ENCODE data around the gene FMO2. TPM values are rescaled to one million over a fixed set of nuclear protein-coding genes. Genes with fewer than 3 reads are reported as not detected.
A peak's percentile ranks its signal among the peaks of the same experiment; 100 is the strongest.

FMO2 gene
- total and polyA plus RNA-seq, 2 experiments from 2014 or later = not detected

DNA sequence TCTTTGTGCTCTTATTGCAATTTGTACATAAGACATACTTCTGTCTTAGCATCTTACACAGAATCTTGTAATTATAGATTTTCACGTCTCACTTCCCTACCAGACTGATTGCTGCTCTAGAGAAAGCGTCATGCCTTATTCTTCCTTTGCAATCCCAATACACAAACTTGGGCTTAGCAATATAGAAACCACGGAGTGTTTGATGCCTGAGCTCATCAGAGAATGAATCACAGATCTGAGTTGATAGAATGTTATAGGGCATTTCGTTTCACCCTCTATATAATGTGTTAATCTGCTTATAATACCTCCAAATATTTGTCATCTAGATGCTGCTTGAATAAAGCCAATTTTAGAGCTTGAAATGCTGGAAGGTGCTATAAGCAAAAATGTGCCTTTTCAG is 69.8 kb downstream of the FMO2 start:
- TF ChIP-seq EZH2 (IDR thresholded peaks at IDR 0.05; ENCODE audit: insufficient read depth, poor library complexity, severe bottlenecking) (no peak), EZH2phosphoT487 (IDR thresholded peaks at IDR 0.05; ENCODE audit: insufficient read depth, low read depth) (no peak)
- Histone ChIP-seq H3K4me1 (ENCODE audit: insufficient read depth) (no peaks in the 10 kb centered on the region; the same call in 1 of the 2 replicates), H2AFZ (no peak overlapping the region), H3K79me2 (ENCODE audit: insufficient read depth) (no peaks in the 10 kb centered on the region), H3K27me3 (replicated peaks; ENCODE audit: insufficient read depth) (peaks cover 22% of the 10 kb centered on the region), H3K36me3 (ENCODE audit: low read depth) (no peaks in the 10 kb centered on the region), H3K9me2 (ENCODE audit: insufficient read depth) (no peaks in the 10 kb centered on the region), H3K27ac (no peak overlapping the region), H3K9ac (no peak overlapping the region), H3K9me3 (ENCODE audit: low read depth) (no peaks in the 10 kb centered on the region), H3K4me3 (no peak overlapping the region), H3K4me2 (ENCODE audit: unreplicated experiment) (no peak overlapping the region), H4K20me1 (ENCODE audit: insufficient read depth) (no peaks in the 10 kb centered on the region), H3F3A (ENCODE audit: insufficient read depth) (no peaks in the 10 kb centered on the region)
- peak; percentile 50 for DNase-seq
- in situ Hi-C loops (cut with MboI) = no loop called here
- WGBS, 2 experiments (ENCODE audit: low coverage in 1 of 2, low lambda C conversion rate in 2 of 2, missing lambda C conversion rate in 2 of 2) = 25 to 28% methylated on average over 4 of the region's 4 CpGs

DNA sequence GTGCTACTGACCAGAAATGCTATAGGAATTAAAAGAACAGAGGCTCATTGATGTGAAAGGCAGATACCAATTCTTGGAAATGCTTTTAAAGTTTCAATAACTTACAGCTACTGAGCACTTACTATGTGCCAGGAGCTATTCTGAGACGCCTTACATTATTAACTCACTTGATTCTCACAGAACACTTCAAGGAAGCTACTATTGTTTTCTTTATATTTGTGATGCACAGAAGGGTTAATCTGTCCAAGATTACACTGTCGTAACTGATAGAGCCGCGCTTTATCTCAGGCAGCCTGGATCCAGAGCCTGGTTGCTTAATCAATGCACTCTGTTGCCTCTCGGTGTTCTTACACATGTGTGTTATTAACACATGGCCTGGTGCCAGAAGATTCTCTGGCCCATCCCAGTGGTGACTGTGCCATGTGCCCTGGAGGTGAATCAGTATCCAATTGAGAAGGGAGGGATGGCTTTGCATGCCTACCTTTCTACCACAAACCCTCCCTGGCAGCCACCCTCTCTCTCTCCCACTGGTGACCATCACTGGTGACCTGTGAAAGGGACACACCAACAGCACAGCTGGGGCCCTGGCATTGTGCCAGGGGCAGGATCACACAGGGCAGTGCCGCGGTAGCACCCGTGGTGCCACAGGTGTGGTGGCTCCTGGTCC is 72.0 kb downstream of the FMO2 start:
- Histone ChIP-seq H3K9me3 (ENCODE audit: low read depth) (no peaks in the 10 kb centered on the region), H3K79me2 (ENCODE audit: insufficient read depth) (no peaks in the 10 kb centered on the region), H3K27me3 (replicated peaks; ENCODE audit: insufficient read depth) (peaks cover 9% of the 10 kb centered on the region; the same call in 1 of the 2 replicates), H3K9me2 (ENCODE audit: insufficient read depth) (no peaks in the 10 kb centered on the region), H2AFZ (no peak overlapping the region), H3F3A (ENCODE audit: insufficient read depth) (no peaks in the 10 kb centered on the region), H3K9ac (no peak overlapping the region), H3K27ac (no peak overlapping the region), H3K4me3 (no peak overlapping the region), H3K36me3 (ENCODE audit: low read depth) (no peaks in the 10 kb centered on the region), H3K4me2 (ENCODE audit: unreplicated experiment) (no peak overlapping the region), H3K4me1 (ENCODE audit: insufficient read depth) (no peaks in the 10 kb centered on the region; the same call in 1 of the 2 replicates), H4K20me1 (ENCODE audit: insufficient read depth) (no peaks in the 10 kb centered on the region)
- no peak for TF ChIP-seq EZH2phosphoT487 (IDR thresholded peaks at IDR 0.05; ENCODE audit: insufficient read depth, low read depth)
- TF ChIP-seq EZH2 (IDR thresholded peaks at IDR 0.05; ENCODE audit: insufficient read depth, poor library complexity, severe bottlenecking) = no peak
- in situ Hi-C loops (cut with MboI) = no loop called here
- WGBS, 2 experiments (ENCODE audit: low coverage in 1 of 2, low lambda C conversion rate in 2 of 2, missing lambda C conversion rate in 2 of 2) = 5 to 7% methylated on average over 8 of the region's 8 CpGs
- peak; percentile 82 for DNase-seq

DNA sequence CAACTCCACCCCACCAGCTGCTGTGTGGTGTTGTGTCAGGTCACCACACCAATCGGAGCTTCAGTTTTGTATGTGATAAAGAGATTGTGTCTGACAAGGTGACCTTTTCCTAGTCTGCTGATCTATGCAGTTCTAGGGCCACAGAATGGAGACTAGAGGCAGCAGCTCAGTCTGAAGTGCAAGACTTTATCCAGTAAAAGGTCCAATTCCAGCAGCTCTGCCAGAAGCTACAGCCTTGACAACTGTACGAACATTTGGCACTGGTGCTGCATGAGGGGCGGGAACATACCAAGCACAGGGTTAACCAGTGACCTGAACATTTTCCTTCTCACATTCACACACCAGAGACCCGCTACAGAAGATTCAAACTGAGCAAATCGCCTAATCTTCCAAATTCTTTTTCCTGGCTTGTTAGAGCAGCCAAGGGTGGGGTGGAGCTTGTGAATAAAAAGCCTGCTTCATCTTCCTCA is 72.5 kb downstream of the FMO2 start:
- TF ChIP-seq EZH2 (IDR thresholded peaks at IDR 0.05; ENCODE audit: insufficient read depth, poor library complexity, severe bottlenecking) (no peak), EZH2phosphoT487 (IDR thresholded peaks at IDR 0.05; ENCODE audit: insufficient read depth, low read depth) (no peak)
- H3K4me3 ChIP-seq = no peak overlapping the region
- no peak for DNase-seq
- H3F3A ChIP-seq (ENCODE audit: insufficient read depth) = no peaks in the 10 kb centered on the region
- in situ Hi-C loops (cut with MboI) = no loop called here
- no peak overlapping the region for H3K9ac ChIP-seq
- no peak overlapping the region for H3K27ac ChIP-seq
- H3K9me3 ChIP-seq (ENCODE audit: low read depth) = no peaks in the 10 kb centered on the region
- no peaks in the 10 kb centered on the region for H4K20me1 ChIP-seq (ENCODE audit: insufficient read depth)
- H3K4me2 ChIP-seq (ENCODE audit: unreplicated experiment) = no peak overlapping the region
- no peaks in the 10 kb centered on the region; the same call in 1 of the 2 replicates for H3K4me1 ChIP-seq (ENCODE audit: insufficient read depth)
- WGBS, 2 experiments (ENCODE audit: low coverage in 1 of 2, low lambda C conversion rate in 2 of 2, missing lambda C conversion rate in 2 of 2) = 11 to 15% methylated on average over 5 of the region's 5 CpGs
- no peaks in the 10 kb centered on the region for H3K9me2 ChIP-seq (ENCODE audit: insufficient read depth)
- 0 out of 2 replicates have a peak, but pooled peaks cover 9% of the 10 kb centered on the region for H3K27me3 ChIP-seq (replicated peaks; ENCODE audit: insufficient read depth)
- H3K79me2 ChIP-seq (ENCODE audit: insufficient read depth) = no peaks in the 10 kb centered on the region
- no peak overlapping the region for H2AFZ ChIP-seq
- no peaks in the 10 kb centered on the region for H3K36me3 ChIP-seq (ENCODE audit: low read depth)

DNA sequence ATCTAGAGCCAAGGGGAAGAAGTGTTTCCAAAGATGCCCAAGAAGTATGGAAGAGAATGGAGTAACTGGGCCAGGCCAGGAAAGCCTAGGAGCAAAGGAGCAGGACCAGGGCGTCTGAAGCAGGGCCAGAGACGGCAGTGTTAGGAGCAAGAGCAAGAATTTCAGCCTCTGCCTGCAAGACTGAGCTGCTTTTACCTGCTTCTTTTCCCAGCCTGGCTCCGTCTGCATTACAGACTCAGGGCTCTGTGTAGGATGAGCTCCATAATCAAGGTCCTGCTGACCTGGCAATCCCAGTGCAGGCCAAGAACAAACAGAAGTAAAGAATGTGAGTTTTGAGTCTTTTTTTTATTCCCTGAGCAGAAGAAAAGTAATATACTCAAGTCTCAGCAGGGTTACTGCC is 73.3 kb downstream of the FMO2 start:
- no peak overlapping the region for H3K27ac ChIP-seq
- H2AFZ ChIP-seq = no peak overlapping the region
- H3K9me2 ChIP-seq (ENCODE audit: insufficient read depth) = no peaks in the 10 kb centered on the region
- no peaks in the 10 kb centered on the region for H3F3A ChIP-seq (ENCODE audit: insufficient read depth)
- H3K79me2 ChIP-seq (ENCODE audit: insufficient read depth) = no peaks in the 10 kb centered on the region
- DNase-seq = no peak
- no peaks in the 10 kb centered on the region for H3K36me3 ChIP-seq (ENCODE audit: low read depth)
- no peak overlapping the region for H3K9ac ChIP-seq
- 74% methylated on average over 3 of the region's 3 CpGs for WGBS, 2 experiments (ENCODE audit: low coverage in 1 of 2, low lambda C conversion rate in 2 of 2, missing lambda C conversion rate in 2 of 2)
- H3K9me3 ChIP-seq (ENCODE audit: low read depth) = no peaks in the 10 kb centered on the region
- no peak overlapping the region for H3K4me2 ChIP-seq (ENCODE audit: unreplicated experiment)
- H3K4me1 ChIP-seq (ENCODE audit: insufficient read depth) = no peaks in the 10 kb centered on the region; the same call in 1 of the 2 replicates
- in situ Hi-C loops (cut with MboI) = no loop called here
- TF ChIP-seq EZH2phosphoT487 (IDR thresholded peaks at IDR 0.05; ENCODE audit: insufficient read depth, low read depth) (no peak), EZH2 (IDR thresholded peaks at IDR 0.05; ENCODE audit: insufficient read depth, poor library complexity, severe bottlenecking) (no peak)
- 0 out of 2 replicates have a peak, but pooled peaks cover 9% of the 10 kb centered on the region for H3K27me3 ChIP-seq (replicated peaks; ENCODE audit: insufficient read depth)
- H3K4me3 ChIP-seq = no peak overlapping the region
- H4K20me1 ChIP-seq (ENCODE audit: insufficient read depth) = no peaks in the 10 kb centered on the region

All from GM23248 (cell line).